Measurements from ENCODE around the gene PEPD. TPM values are rescaled to one million over a fixed set of nuclear protein-coding genes. Genes with fewer than 3 reads are reported as not detected.

The PEPD gene
- total RNA-seq, 1 experiment from 2014 or later = 40.5 TPM

GRCh38 chr19:33418461-33418860 lies 103.1 kb downstream of the PEPD start:
- no peaks in the 10 kb centered on the region for H3K79me2 ChIP-seq (ENCODE audit: insufficient read depth, low read length)
- no peak overlapping the region for H2AFZ ChIP-seq (ENCODE audit: low read depth, low read length, poor library complexity, severe bottlenecking)
- TF ChIP-seq EZH2phosphoT487 (IDR thresholded peaks at IDR 0.05; ENCODE audit: borderline replicate concordance) (no peak), ZNF274 (IDR thresholded peaks at IDR 0.05; ENCODE audit: low read depth, low read length) (no peak), RAD21 (IDR thresholded peaks at IDR 0.05; ENCODE audit: low read depth) (no peak), YY1 (IDR thresholded peaks at IDR 0.05; ENCODE audit: extremely low read depth, insufficient replicate concordance, low read depth, low read length) (no peak), FOSL1 (IDR thresholded peaks at IDR 0.05; ENCODE audit: low read depth) (no peak), CBX3 (IDR thresholded peaks at IDR 0.05; ENCODE audit: low read depth) (no peak), TCF7L2 (IDR thresholded peaks at IDR 0.05; ENCODE audit: borderline replicate concordance, extremely low read depth, insufficient read depth, insufficient read length) (no peak), POLR2A (IDR thresholded peaks at IDR 0.05; ENCODE audit: borderline replicate concordance, extremely low read depth, insufficient read depth, insufficient read length) (no peak), SRF (IDR thresholded peaks at IDR 0.05; ENCODE audit: low read depth) (no peak)
- TF ChIP-seq, protein P1, sequence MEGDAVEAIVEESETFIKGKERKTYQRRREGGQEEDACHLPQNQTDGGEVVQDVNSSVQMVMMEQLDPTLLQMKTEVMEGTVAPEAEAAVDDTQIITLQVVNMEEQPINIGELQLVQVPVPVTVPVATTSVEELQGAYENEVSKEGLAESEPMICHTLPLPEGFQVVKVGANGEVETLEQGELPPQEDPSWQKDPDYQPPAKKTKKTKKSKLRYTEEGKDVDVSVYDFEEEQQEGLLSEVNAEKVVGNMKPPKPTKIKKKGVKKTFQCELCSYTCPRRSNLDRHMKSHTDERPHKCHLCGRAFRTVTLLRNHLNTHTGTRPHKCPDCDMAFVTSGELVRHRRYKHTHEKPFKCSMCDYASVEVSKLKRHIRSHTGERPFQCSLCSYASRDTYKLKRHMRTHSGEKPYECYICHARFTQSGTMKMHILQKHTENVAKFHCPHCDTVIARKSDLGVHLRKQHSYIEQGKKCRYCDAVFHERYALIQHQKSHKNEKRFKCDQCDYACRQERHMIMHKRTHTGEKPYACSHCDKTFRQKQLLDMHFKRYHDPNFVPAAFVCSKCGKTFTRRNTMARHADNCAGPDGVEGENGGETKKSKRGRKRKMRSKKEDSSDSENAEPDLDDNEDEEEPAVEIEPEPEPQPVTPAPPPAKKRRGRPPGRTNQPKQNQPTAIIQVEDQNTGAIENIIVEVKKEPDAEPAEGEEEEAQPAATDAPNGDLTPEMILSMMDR (IDR thresholded peaks at IDR 0.05 in 2 of 3, conservative IDR thresholded peaks at IDR 0.05 in 1 of 3; ENCODE audit: borderline replicate concordance in 1 of 3, insufficient read depth in 1 of 3, low read depth in 2 of 3, low read length in 2 of 3) = no peak
- TF ChIP-seq, protein P2, sequence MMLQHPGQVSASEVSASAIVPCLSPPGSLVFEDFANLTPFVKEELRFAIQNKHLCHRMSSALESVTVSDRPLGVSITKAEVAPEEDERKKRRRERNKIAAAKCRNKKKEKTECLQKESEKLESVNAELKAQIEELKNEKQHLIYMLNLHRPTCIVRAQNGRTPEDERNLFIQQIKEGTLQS (IDR thresholded peaks at IDR 0.05) = no peak
- TF ChIP-seq, protein P3, sequence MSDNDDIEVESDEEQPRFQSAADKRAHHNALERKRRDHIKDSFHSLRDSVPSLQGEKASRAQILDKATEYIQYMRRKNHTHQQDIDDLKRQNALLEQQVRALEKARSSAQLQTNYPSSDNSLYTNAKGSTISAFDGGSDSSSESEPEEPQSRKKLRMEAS (IDR thresholded peaks at IDR 0.05) = no peak
- no TSS peak for BruUV-seq (replicated peaks)
- ATAC-seq (no peak), DNase-seq (ENCODE audit: low read depth, low spot score) (no peak)
- ChIA-PET RAD21 (ENCODE audit: low non-redundant PET in 1 of 2, low total read pairs in 2 of 2, uncharacterized antibody in 2 of 2, unreplicated experiment in 2 of 2) (interaction anchor here in 1 of 2 experiments (0.6 kb wide), 1 partner anchor 19 kb away, joined by 4 read pairs; no protein-coding TSS in a partner anchor), CTCF (no interaction called here), POLR2A (no interaction called here)
- H3K4me1 ChIP-seq (ENCODE audit: control insufficient read depth in 1 of 2, insufficient read depth in 2 of 2, low read length in 2 of 2) = peaks cover 0 to 6% of the 10 kb centered on the region in 2 experiments; a peak in 1 of 4 replicates
- no peak overlapping the region for H3K9ac ChIP-seq (ENCODE audit: low read length)
- H3K9me3 ChIP-seq (ENCODE audit: control insufficient read depth in 1 of 2, insufficient read depth in 1 of 2, low read depth in 1 of 2, low read length in 2 of 2) = no peaks in the 10 kb centered on the region
- no peaks in the 10 kb centered on the region for H3K36me3 ChIP-seq (ENCODE audit: control insufficient read depth in 1 of 2, insufficient read depth in 2 of 2, low read length in 2 of 2)
- H3K27me3 ChIP-seq (ENCODE audit: insufficient read depth, low read length) = no peaks in the 10 kb centered on the region
- H4K20me1 ChIP-seq (ENCODE audit: insufficient read depth) = no peaks in the 10 kb centered on the region
- H3K9me2 ChIP-seq (ENCODE audit: insufficient read depth) = no peaks in the 10 kb centered on the region
- no peak overlapping the region for H3K27ac ChIP-seq (ENCODE audit: low read depth, low read length)
- no peak overlapping the region for H3K4me2 ChIP-seq (ENCODE audit: low read length)
- intact Hi-C loops (cut with micrococcal nuclease) = loop anchor here (5.0 kb wide), 1 partner anchor 354 kb away; no protein-coding TSS in a partner anchor
- no peak overlapping the region for H3K4me3 ChIP-seq (replicated peaks in 1 of 2; ENCODE audit: low read depth in 1 of 2, low read length in 2 of 2)

All from HCT116 (cell line).